KMS-11 (cell line): ENCODE measurements around the gene ROR1.

ENCODE experiments used
- H2AFZ ChIP-seq: fragments of 200-600 bp; sonication (generic); 2 replicates; pipeline ENCODE4 v1.6.1; 2016; ENCODE audit warnings: antibody characterized with exemption, mixed run types, low read depth
- H3K27ac ChIP-seq: fragments of 200-600 bp; sonication (generic); 2 replicates; pipeline ENCODE4 v1.6.1; 2016; ENCODE audit warnings: mild to moderate bottlenecking, mixed run types
- H3K27me3 ChIP-seq: fragments of 200-600 bp; sonication (generic); 2 replicates; pipeline ENCODE4 v1.6.1; 2017; ENCODE audit warnings: mild to moderate bottlenecking, low read depth, mixed run types, moderate library complexity; ENCODE audit not compliant: insufficient read depth
- H3K36me3 ChIP-seq: fragments of 200-600 bp; sonication (generic); 2 replicates; pipeline ENCODE4 v1.6.1; 2017; ENCODE audit warnings: mild to moderate bottlenecking, mixed run types; ENCODE audit not compliant: insufficient read depth
- H3K4me1 ChIP-seq: fragments of 200-600 bp; sonication (generic); 2 replicates; pipeline ENCODE4 v1.6.1; 2016; ENCODE audit warnings: mild to moderate bottlenecking, low read depth, mixed run types; ENCODE audit not compliant: poor library complexity, severe bottlenecking
- H3K4me2 ChIP-seq: fragments of 200-600 bp; sonication (generic); 2 replicates; pipeline ENCODE4 v1.7.0; 2016; ENCODE audit warnings: mild to moderate bottlenecking, mixed run types
- H3K4me3 ChIP-seq: fragments of 200-600 bp; sonication (generic); IDR thresholded peaks from 2 replicates; pipeline ENCODE4 v1.6.1; 2017; ENCODE audit warnings: low read depth, low read length, mixed read lengths; ENCODE audit not compliant: insufficient read depth
- H3K79me2 ChIP-seq: fragments of 200-600 bp; sonication (generic); 2 replicates; pipeline ENCODE4 v1.6.1; 2016; ENCODE audit warnings: low read depth, mixed run types; ENCODE audit not compliant: insufficient read depth
- H3K9ac ChIP-seq: fragments of 200-600 bp; sonication (generic); 2 replicates; pipeline ENCODE4 v1.6.1; 2016; ENCODE audit warnings: mild to moderate bottlenecking, mixed run types
- H4K20me1 ChIP-seq: fragments of 200-600 bp; sonication (generic); 2 replicates; pipeline ENCODE4 v1.6.1; 2016; ENCODE audit warnings: mild to moderate bottlenecking, mixed run types; ENCODE audit not compliant: insufficient read depth
- CTCF ChIP-seq: fragments of 200-600 bp; sonication (generic); conservative IDR thresholded peaks from 2 replicates; pipeline ENCODE4 v1.6.1; 2017; ENCODE audit warnings: low read depth, mild to moderate bottlenecking, antibody characterized with exemption, low read length, moderate library complexity, mixed read lengths

The ROR1 gene

GRCh38 chr1:63835128-63835527 is 61.3 kb downstream of the ROR1 start:
- H3K4me2 ChIP-seq = no peak overlapping the region
- H3K27ac ChIP-seq = no peak overlapping the region
- no peak overlapping the region for H3K4me3 ChIP-seq
- H3K9ac ChIP-seq = no peak overlapping the region
- H2AFZ ChIP-seq = no peak overlapping the region
- H3K27me3 ChIP-seq = no peaks in the 10 kb centered on the region
- no peaks in the 10 kb centered on the region for H3K36me3 ChIP-seq
- TF ChIP-seq CTCF = no peak
- H3K4me1 ChIP-seq = no peaks in the 10 kb centered on the region
- no peaks in the 10 kb centered on the region for H4K20me1 ChIP-seq
- no peaks in the 10 kb centered on the region for H3K79me2 ChIP-seq

- H4K20me1 ChIP-seq = no peaks in the 10 kb centered on the region
- H3K4me2 ChIP-seq = no peak overlapping the region
- H3K27ac ChIP-seq = no peak overlapping the region
- no peaks in the 10 kb centered on the region for H3K36me3 ChIP-seq
- no peak for TF ChIP-seq CTCF
- H3K79me2 ChIP-seq = no peaks in the 10 kb centered on the region
- no peak overlapping the region for H3K4me3 ChIP-seq
- no peak overlapping the region for H3K9ac ChIP-seq
- no peaks in the 10 kb centered on the region for H3K27me3 ChIP-seq
- no peak overlapping the region for H2AFZ ChIP-seq
- no peaks in the 10 kb centered on the region for H3K4me1 ChIP-seq
Observed at GRCh38 chr1:63836374-63836773, 62.6 kb downstream of the ROR1 start.

DNA sequence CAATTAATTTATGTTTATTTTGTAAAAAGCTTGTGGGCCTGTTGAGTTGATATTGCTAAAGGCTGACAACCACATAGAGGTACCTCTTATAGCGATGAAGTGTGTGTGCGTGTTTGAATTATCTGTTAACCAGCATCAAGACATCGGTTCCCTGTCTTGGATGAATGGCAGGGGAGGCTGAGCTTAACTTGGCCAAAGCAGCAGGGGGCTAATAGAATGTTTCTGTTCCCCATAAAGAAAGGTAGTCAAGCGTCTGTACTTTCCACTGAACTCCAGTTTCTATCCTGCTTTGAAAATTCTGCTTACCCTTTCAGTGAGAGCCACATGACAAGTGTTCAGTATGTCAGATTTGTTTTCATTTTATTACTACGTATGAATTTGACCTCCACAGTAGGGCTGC is 63.0 kb downstream of the ROR1 start:
- Histone ChIP-seq H4K20me1 (no peaks in the 10 kb centered on the region), H3K4me1 (no peaks in the 10 kb centered on the region), H3K79me2 (no peaks in the 10 kb centered on the region), H3K4me2 (no peak overlapping the region), H3K27ac (no peak overlapping the region), H3K9ac (no peak overlapping the region), H3K36me3 (no peaks in the 10 kb centered on the region), H3K27me3 (no peaks in the 10 kb centered on the region), H2AFZ (no peak overlapping the region), H3K4me3 (no peak overlapping the region)
- TF ChIP-seq CTCF = no peak

GRCh38 chr1:63843010-63843409 is 69.2 kb downstream of the ROR1 start:
- Histone ChIP-seq H4K20me1 (no peaks in the 10 kb centered on the region), H3K4me3 (no peak overlapping the region), H2AFZ (no peak overlapping the region), H3K36me3 (no peaks in the 10 kb centered on the region), H3K27ac (no peak overlapping the region), H3K4me1 (no peaks in the 10 kb centered on the region), H3K9ac (no peak overlapping the region), H3K79me2 (no peaks in the 10 kb centered on the region), H3K4me2 (no peak overlapping the region), H3K27me3 (no peaks in the 10 kb centered on the region)
- TF ChIP-seq CTCF = no peak

- H4K20me1 ChIP-seq = no peaks in the 10 kb centered on the region
- no peak overlapping the region for H3K4me3 ChIP-seq
- TF ChIP-seq CTCF = no peak
- H3K4me1 ChIP-seq = no peaks in the 10 kb centered on the region
- H3K27ac ChIP-seq = no peak overlapping the region
- no peaks in the 10 kb centered on the region for H3K79me2 ChIP-seq
- H3K9ac ChIP-seq = no peak overlapping the region
- H3K36me3 ChIP-seq = no peaks in the 10 kb centered on the region
- H2AFZ ChIP-seq = no peak overlapping the region
- no peak overlapping the region for H3K4me2 ChIP-seq
- no peaks in the 10 kb centered on the region for H3K27me3 ChIP-seq
Observed at GRCh38 chr1:63843884-63844283, 70.1 kb downstream of the ROR1 start.
